ENCODE data around the gene PTPRR. TPM values are rescaled to one million over a fixed set of nuclear protein-coding genes. Genes with fewer than 3 reads are reported as not detected.

Gene PTPRR
- total and polyA plus RNA-seq, 2 donors from 2014 or later = 0.50 to 0.86 TPM

DNA sequence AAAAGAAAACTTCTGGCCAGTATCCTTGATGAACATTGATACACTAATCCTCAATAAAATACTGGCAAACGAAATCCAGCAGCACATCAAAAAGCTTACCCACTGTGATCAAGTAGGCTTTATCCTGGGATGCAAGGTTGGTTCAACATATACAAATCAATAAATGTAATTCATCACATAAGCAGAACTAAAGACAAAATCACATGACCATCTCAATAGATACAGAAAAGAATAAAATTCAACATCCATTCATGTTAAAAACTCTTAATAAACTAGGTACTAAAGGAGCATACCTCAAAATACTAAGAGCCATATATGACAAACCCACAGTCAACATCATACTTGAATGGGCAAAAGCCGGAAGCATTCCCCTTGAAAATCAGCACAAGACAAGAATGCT lies 211.5 kb downstream of the PTPRR start:
- H3K4me1 ChIP-seq (ENCODE audit: control insufficient read depth in 2 of 3, insufficient read depth in 2 of 3, low read depth in 1 of 3, low read length in 3 of 3) = no peaks in the 10 kb centered on the region
- no peak overlapping the region for H3K4me3 ChIP-seq (ENCODE audit: low read length in 3 of 3)
- no peak overlapping the region for H3K9ac ChIP-seq (ENCODE audit: low read length in 3 of 3)
- H3K27me3 ChIP-seq (ENCODE audit: control insufficient read depth, insufficient read depth, low read length) = no peaks in the 10 kb centered on the region
- FAIRE-seq (no peak), DNase-seq (no peak)
- no peaks in the 10 kb centered on the region for H3K36me3 ChIP-seq (ENCODE audit: control insufficient read depth in 2 of 3, insufficient read depth in 3 of 3, low read length in 3 of 3)
- TF ChIP-seq, protein P1, sequence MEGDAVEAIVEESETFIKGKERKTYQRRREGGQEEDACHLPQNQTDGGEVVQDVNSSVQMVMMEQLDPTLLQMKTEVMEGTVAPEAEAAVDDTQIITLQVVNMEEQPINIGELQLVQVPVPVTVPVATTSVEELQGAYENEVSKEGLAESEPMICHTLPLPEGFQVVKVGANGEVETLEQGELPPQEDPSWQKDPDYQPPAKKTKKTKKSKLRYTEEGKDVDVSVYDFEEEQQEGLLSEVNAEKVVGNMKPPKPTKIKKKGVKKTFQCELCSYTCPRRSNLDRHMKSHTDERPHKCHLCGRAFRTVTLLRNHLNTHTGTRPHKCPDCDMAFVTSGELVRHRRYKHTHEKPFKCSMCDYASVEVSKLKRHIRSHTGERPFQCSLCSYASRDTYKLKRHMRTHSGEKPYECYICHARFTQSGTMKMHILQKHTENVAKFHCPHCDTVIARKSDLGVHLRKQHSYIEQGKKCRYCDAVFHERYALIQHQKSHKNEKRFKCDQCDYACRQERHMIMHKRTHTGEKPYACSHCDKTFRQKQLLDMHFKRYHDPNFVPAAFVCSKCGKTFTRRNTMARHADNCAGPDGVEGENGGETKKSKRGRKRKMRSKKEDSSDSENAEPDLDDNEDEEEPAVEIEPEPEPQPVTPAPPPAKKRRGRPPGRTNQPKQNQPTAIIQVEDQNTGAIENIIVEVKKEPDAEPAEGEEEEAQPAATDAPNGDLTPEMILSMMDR (IDR thresholded peaks at IDR 0.05; ENCODE audit: borderline replicate concordance, extremely low read depth, insufficient read depth) = no peak
- no peak overlapping the region for H3K27ac ChIP-seq (ENCODE audit: low read depth in 2 of 2, low read length in 2 of 2)
- no peaks in the 10 kb centered on the region for H3K9me3 ChIP-seq (ENCODE audit: control insufficient read depth in 2 of 3, insufficient read depth in 1 of 3, low read length in 3 of 3)
- intact Hi-C loops (cut with DNase I) = no loop called here

DNA sequence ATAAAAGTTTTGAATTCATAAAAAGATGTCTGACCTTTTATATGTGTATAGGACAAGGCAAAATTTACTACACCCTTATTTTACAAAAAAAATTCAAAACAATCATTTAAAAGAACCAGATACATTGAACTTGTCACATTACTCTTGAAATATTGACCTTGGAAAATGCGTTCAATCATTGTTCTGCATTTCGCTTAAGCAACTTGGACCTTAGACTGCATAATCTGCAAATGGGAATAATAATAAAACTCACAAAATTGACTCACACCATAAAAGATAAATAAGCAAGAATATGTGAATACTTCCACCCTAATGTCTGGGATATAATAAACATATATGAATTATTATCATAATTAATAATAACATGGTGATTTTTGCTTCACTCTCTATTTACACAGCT lies 213.9 kb downstream of the PTPRR start:
- Histone ChIP-seq H3K4me1 (ENCODE audit: control insufficient read depth in 2 of 3, insufficient read depth in 2 of 3, low read depth in 1 of 3, low read length in 3 of 3) (no peaks in the 10 kb centered on the region), H3K36me3 (ENCODE audit: control insufficient read depth in 2 of 3, insufficient read depth in 3 of 3, low read length in 3 of 3) (no peaks in the 10 kb centered on the region), H3K9me3 (ENCODE audit: control insufficient read depth in 2 of 3, insufficient read depth in 1 of 3, low read length in 3 of 3) (no peaks in the 10 kb centered on the region), H3K4me3 (ENCODE audit: low read length in 3 of 3) (no peak overlapping the region), H3K27ac (ENCODE audit: low read depth in 2 of 2, low read length in 2 of 2) (no peak overlapping the region), H3K9ac (ENCODE audit: low read length in 3 of 3) (no peak overlapping the region), H3K27me3 (ENCODE audit: control insufficient read depth, insufficient read depth, low read length) (no peaks in the 10 kb centered on the region)
- FAIRE-seq (no peak), DNase-seq (no peak)
- TF ChIP-seq, protein P1 (IDR thresholded peaks at IDR 0.05; ENCODE audit: borderline replicate concordance, extremely low read depth, insufficient read depth) = no peak
- intact Hi-C loops (cut with DNase I) = no loop called here

DNA sequence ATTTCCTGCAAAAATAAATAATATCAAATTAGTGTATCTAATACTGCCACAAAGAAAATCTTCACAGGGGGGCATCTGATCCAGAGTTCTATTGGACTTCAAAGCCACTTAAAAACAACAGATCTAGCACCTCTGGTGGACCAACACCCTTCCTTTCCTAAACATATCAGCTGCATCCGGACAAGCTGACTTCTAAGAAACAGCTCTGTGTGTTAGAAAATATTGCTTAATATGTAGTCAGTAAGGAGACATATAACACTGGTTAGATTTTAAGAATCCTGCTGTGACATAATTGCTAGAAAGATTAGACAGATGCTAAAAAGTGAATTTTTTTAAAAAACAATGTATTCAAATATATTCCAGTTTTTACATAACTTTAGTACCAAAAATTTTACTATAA lies 222.2 kb downstream of the PTPRR start:
- Histone ChIP-seq H3K36me3 (ENCODE audit: control insufficient read depth in 2 of 3, insufficient read depth in 3 of 3, low read length in 3 of 3) (no peaks in the 10 kb centered on the region), H3K27me3 (ENCODE audit: control insufficient read depth, insufficient read depth, low read length) (no peaks in the 10 kb centered on the region), H3K27ac (ENCODE audit: low read depth in 2 of 2, low read length in 2 of 2) (no peak overlapping the region), H3K9ac (ENCODE audit: low read length in 3 of 3) (no peak overlapping the region), H3K4me3 (ENCODE audit: low read length in 3 of 3) (no peak overlapping the region), H3K9me3 (ENCODE audit: control insufficient read depth in 2 of 3, insufficient read depth in 1 of 3, low read length in 3 of 3) (no peaks in the 10 kb centered on the region), H3K4me1 (ENCODE audit: control insufficient read depth in 2 of 3, insufficient read depth in 2 of 3, low read depth in 1 of 3, low read length in 3 of 3) (no peaks in the 10 kb centered on the region)
- FAIRE-seq = no peak
- DNase-seq = peak in 1 of 5 donors; percentile 12
- intact Hi-C loops (cut with DNase I) = no loop called here
- TF ChIP-seq, protein P1 (IDR thresholded peaks at IDR 0.05; ENCODE audit: borderline replicate concordance, extremely low read depth, insufficient read depth) = no peak

DNA sequence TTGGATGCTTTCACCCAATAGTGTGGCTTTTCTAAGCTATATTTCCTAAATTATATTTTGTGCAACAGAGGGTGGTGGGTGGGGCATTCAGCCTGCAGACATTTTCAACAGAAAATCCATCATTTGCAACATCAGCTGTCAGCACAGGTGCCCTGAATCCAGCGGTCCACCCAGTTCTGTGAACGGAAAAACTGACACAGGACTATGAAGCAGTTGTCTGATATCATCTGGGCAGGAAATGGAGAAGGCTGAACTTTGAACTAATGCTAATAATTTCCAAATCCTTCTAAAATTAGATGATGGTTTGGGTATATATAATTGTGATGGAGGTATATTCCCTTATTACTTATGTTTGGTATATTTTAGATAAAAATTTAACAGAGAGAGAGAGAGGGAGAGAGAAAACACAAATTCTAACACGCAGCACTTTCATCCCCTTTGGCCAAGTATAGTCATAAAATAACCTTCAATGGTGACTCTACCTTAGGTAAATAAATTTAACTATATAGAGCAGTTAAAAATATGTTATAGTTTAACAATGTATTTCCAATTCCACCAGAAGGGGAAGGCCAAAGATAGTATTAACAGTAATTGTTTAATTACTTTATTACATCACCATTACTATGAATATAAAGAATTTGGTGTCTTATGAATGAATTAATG lies 225.0 kb downstream of the PTPRR start:
- H3K36me3 ChIP-seq (ENCODE audit: control insufficient read depth in 2 of 3, insufficient read depth in 3 of 3, low read length in 3 of 3) = no peaks in the 10 kb centered on the region
- H3K27ac ChIP-seq (ENCODE audit: low read depth in 2 of 2, low read length in 2 of 2) = no peak overlapping the region
- no peaks in the 10 kb centered on the region for H3K9me3 ChIP-seq (ENCODE audit: control insufficient read depth in 2 of 3, insufficient read depth in 1 of 3, low read length in 3 of 3)
- no peaks in the 10 kb centered on the region for H3K27me3 ChIP-seq (ENCODE audit: control insufficient read depth, insufficient read depth, low read length)
- H3K4me3 ChIP-seq (ENCODE audit: low read length in 3 of 3) = no peak overlapping the region
- H3K4me1 ChIP-seq (ENCODE audit: control insufficient read depth in 2 of 3, insufficient read depth in 2 of 3, low read depth in 1 of 3, low read length in 3 of 3) = no peaks in the 10 kb centered on the region
- intact Hi-C loops (cut with DNase I) = no loop called here
- TF ChIP-seq, protein P1 (IDR thresholded peaks at IDR 0.05; ENCODE audit: borderline replicate concordance, extremely low read depth, insufficient read depth) = no peak
- DNase-seq = peak in 2 of 5 donors; percentile 1 to 11
- FAIRE-seq = no peak
- no peak overlapping the region for H3K9ac ChIP-seq (ENCODE audit: low read length in 3 of 3)

Data from kidney (tissue), 14 donors.